Activated CD4-positive, alpha-beta T cell treated with anti-CD3 and anti-CD28 coated beads, Interleukin-2, amount 50 U/mL, for 24 hours (primary cell): ENCODE data around the gene MPG.

Experiments used
- DNase-seq, 2 donors: peaks; one replicate each; pipeline ENCODE4 v3.0.0-alpha.2; 2020; ENCODE audit warnings: low read depth in 1 of 2, low spot score in 1 of 2

Gene MPG

GRCh38 chr16:83781-84615 lies 6.0 kb downstream of the MPG start:
- no peak for DNase-seq

GRCh38 chr16:84718-85406 lies 6.8 kb downstream of the MPG start:
- peak in 1 of 2 donors; percentile 46 for DNase-seq

GRCh38 chr16:85407-85782 lies 7.4 kb downstream of the MPG start:
- no peak for DNase-seq

GRCh38 chr16:85865-86264 lies 7.8 kb downstream of the MPG start:
- no peak for DNase-seq

GRCh38 chr16:86483-86952 lies 8.5 kb downstream of the MPG start:
- no peak for DNase-seq

- no peak for DNase-seq
These were observed 10.6 kb downstream of the MPG start for GRCh38 chr16:88613-89012.

GRCh38 chr16:89391-90302 lies 11.6 kb downstream of the MPG start:
- DNase-seq = no peak

GRCh38 chr16:91484-91883 lies 13.5 kb downstream of the MPG start:
- DNase-seq = no peak

- no peak for DNase-seq
These were observed 14.7 kb downstream of the MPG start for GRCh38 chr16:92431-93339.

- DNase-seq = no peak
These were observed 16.9 kb downstream of the MPG start for GRCh38 chr16:94918-95265.

GRCh38 chr16:96935-97381 lies 18.9 kb downstream of the MPG start:
- DNase-seq = peak; percentile 78 to 83

- DNase-seq = no peak
These were observed 19.8 kb downstream of the MPG start for GRCh38 chr16:97822-98221.

GRCh38 chr16:100989-101388 lies 23.0 kb downstream of the MPG start:
- no peak for DNase-seq

- no peak for DNase-seq
These were observed 23.6 kb downstream of the MPG start for GRCh38 chr16:101586-101985.

- DNase-seq = no peak
These were observed 24.2 kb downstream of the MPG start for GRCh38 chr16:102060-102855.

GRCh38 chr16:104355-104754 lies 26.3 kb downstream of the MPG start:
- no peak for DNase-seq

- DNase-seq = no peak
These were observed 26.9 kb downstream of the MPG start for GRCh38 chr16:104928-105327.

GRCh38 chr16:105521-105920 lies 27.5 kb downstream of the MPG start:
- no peak for DNase-seq

- peak in 1 of 2 donors; percentile 59 for DNase-seq
These were observed 28.7 kb downstream of the MPG start for GRCh38 chr16:106623-107324.
